Upper lobe of left lung (tissue), 6 donors: ENCODE data around the gene LYSET. TPM values are rescaled to one million over a fixed set of nuclear protein-coding genes. Genes with fewer than 3 reads are reported as not detected.

Source experiments
- ATAC-seq, 2 donors: fragments of 200-7000 bp; cut with Tn5 transposase; one replicate each; pipeline ENCODE4 v1.9.1; 2022; ENCODE audit warnings: mild to moderate bottlenecking in 2 of 2, moderate library complexity in 2 of 2; ENCODE audit not compliant: low FRiP score in 2 of 2
- DNase-seq, 2 donors: peaks; one replicate each; pipeline ENCODE4 v3.0.0-alpha.2; 2019 to 2020
- H3K27ac ChIP-seq, 4 donors: fragments of 200-600 bp; sonication (generic); one replicate each; pipeline ENCODE4 v1.5.1; 2016 to 2019
- H3K27me3 ChIP-seq, 4 donors: fragments of 200-600 bp; sonication (generic); one replicate each; pipeline ENCODE4 v1.5.1; 2017 to 2019
- H3K36me3 ChIP-seq, 4 donors: fragments of 200-600 bp; sonication (generic); one replicate each; pipeline ENCODE4 v1.5.1; 2016 to 2019
- H3K4me1 ChIP-seq, 4 donors: fragments of 200-600 bp; sonication (generic); one replicate each; pipeline ENCODE4 v1.5.1; 2018 to 2019
- H3K4me3 ChIP-seq, 4 donors: fragments of 200-600 bp; sonication (generic); one replicate each; pipeline ENCODE4 v1.5.1; 2017 to 2019; ENCODE audit warnings: mild to moderate bottlenecking in 2 of 4, moderate library complexity in 1 of 4
- H3K9me3 ChIP-seq, 4 donors: fragments of 200-600 bp; sonication (generic); one replicate each; pipeline ENCODE4 v1.5.1; 2018 to 2019
- CTCF ChIP-seq, 6 experiments: fragments of 450-650 bp in 4 of 6; fragments of 200-600 bp in 2 of 6; sonication (generic) in 2 of 6; IDR thresholded peaks; one replicate each; pipeline ENCODE4 v1.5.1; 2016 to 2019; ENCODE audit warnings: antibody characterized with exemption in 6 of 6
- EP300 ChIP-seq, 4 donors: sonication (generic); formaldehyde crosslinking; IDR thresholded peaks; one replicate each; pipeline ENCODE4 v1.5.1; 2017; ENCODE audit warnings: antibody characterized with exemption in 4 of 4, control low read depth in 2 of 4
- POLR2A ChIP-seq, 4 donors: fragments of 450-650 bp; IDR thresholded peaks; one replicate each; pipeline ENCODE4 v1.5.1; 2016 to 2017; ENCODE audit warnings: antibody characterized with exemption in 4 of 4, mild to moderate bottlenecking in 2 of 4
- POLR2AphosphoS5 ChIP-seq, 2 donors: sonication (generic); formaldehyde crosslinking; IDR thresholded peaks; one replicate each; pipeline ENCODE4 v1.5.1; 2017; ENCODE audit warnings: antibody characterized with exemption in 2 of 2
- WGBS, 2 donors: methylation state at CpG; one replicate each; pipeline ENCODE4 v1.1.5; 2017 to 2018; 5-methylcytosine and 5-hydroxymethylcytosine counted together
- total RNA-seq, 6 donors: library from RNA; depleted of rRNA in 4 of 6; stranded (reverse); fragments of >200 nt in 4 of 6; gene quantifications; one replicate each; pipeline versions ENCODE4 v1.1.0 to v1.2.1, GENCODE V29; 2016 to 2021
- donor health status: DM: no; HTN: no; CAD: no; lungs with moderate emphysema.
- donor health status: DM: no; HTN: yes; CAD: no; lungs with severe emphysema.

Gene LYSET
- total RNA-seq, 6 donors from 2014 or later, result 2.6 to 32.1 (median 18.0) TPM

DNA sequence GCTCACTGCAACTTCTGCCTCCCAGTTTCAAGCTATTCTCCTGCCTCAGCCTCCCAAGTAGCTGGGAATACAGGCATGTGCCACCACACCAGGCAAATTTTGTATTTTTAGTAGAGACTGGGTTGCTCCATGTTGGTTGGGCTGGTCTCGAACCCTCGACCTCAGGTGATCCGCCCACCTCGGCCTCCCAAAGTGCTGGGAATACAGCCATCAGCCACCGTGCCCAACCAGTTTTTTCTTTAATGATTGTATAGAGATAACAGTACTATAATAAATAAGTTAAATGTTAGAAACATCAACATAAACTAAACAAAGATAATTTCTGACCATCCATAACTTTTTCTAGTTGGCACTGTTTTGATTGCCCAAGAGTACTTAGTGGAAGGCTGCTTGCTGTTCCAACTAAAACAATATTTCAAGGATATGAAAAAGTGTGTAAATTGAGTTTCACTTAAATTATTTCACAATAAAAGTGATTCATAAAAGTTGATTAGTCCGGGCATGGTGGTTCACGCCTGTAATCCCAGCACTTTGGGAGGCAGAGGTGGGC, 16.1 kb downstream of the LYSET start:
- ATAC-seq (no peak), DNase-seq (no peak)
- WGBS, 2 donors, result 81 to 92% methylated on average over 7 of the region's 7 CpGs
- no peak overlapping the region for H3K27ac ChIP-seq
- no peaks in the 10 kb centered on the region for H3K36me3 ChIP-seq
- TF ChIP-seq EP300 (IDR thresholded peaks at IDR 0.05) (no peak), CTCF (IDR thresholded peaks at IDR 0.05) (no peak), POLR2A (IDR thresholded peaks at IDR 0.05) (no peak), POLR2AphosphoS5 (IDR thresholded peaks at IDR 0.05) (no peak)
- no peaks in the 10 kb centered on the region for H3K9me3 ChIP-seq
- H3K27me3 ChIP-seq, result no peaks in the 10 kb centered on the region
- H3K4me1 ChIP-seq, result peaks cover 10 to 15% (median 11%) of the 10 kb centered on the region in 4 donors
- no peak overlapping the region for H3K4me3 ChIP-seq

DNA sequence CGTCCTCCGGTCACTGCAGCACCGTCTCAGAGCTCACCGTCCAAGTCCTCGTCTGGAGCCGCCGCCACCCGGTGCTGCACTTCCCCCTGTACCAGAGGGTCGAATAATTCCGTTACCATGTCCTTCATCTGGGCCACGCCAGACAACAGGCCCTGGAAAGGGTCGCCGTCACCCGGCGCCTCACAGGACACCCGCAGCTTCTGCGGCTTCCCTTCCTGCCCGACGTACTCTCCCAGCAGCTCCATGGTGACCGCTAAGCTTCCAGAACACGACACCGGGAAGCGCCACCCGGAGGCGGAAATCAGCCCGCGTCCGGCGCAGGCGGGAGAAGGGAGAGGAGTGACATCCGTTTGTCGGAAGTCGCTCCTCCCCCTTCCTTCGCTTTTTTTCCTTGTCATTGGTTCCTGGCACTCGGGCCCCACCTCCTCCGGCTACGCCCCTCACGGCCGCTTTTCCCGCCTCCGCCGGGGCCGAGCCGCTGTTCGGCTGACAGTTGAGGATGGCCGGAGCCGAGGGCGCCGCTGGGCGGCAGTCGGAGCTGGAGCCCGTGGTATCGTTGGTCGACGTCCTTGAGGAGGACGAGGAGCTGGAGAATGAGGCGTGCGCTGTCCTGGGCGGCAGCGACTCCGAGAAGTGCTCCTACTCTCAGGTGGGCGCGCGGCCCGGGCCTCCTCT, 21.8 kb downstream of the LYSET start, which contains the start of the genes GON7 and UBR7:
TSS of gene GON7 (minus strand) at position 273 of the 675 bp plus-strand sequence. CDS start at position 245, 28 bp downstream.
TSS of gene UBR7 (plus strand) at position 464 of the 675 bp plus-strand sequence. CDS start at position 500, 36 bp downstream.
- peak; percentile 99 for ATAC-seq
- TF ChIP-seq EP300 (IDR thresholded peaks at IDR 0.05) (peak in 2 of 4 donors; percentile 44 to 78), POLR2A (IDR thresholded peaks at IDR 0.05) (peak in 2 of 4 donors; percentile 66 to 84), POLR2AphosphoS5 (IDR thresholded peaks at IDR 0.05) (peak; percentile 90 to 94), CTCF (IDR thresholded peaks at IDR 0.05) (peak in 4 of 6 experiments; percentile 42 to 63 (median 50))
- peaks cover 2 to 15% (median 5%) of the 10 kb centered on the region in 4 donors for H3K36me3 ChIP-seq
- 0% methylated on average over 14 to 65 of the region's 65 CpGs for WGBS, 2 donors
- DNase-seq, result peak; percentile 97
- peaks cover 21 to 40% (median 26%) of the 10 kb centered on the region in 4 donors for H3K4me1 ChIP-seq
- no peaks in the 10 kb centered on the region for H3K9me3 ChIP-seq
- H3K4me3 ChIP-seq, result peak within 1 kb of the TSS; percentile 69 to 99 (median 86)
- no peaks in the 10 kb centered on the region for H3K27me3 ChIP-seq
- H3K27ac ChIP-seq, result peak within 1 kb of the TSS; percentile 81 to 93 (median 88)

- H3K4me3 ChIP-seq, result peak overlapping the region; percentile 69 to 99 (median 86)
- H3K27me3 ChIP-seq, result no peaks in the 10 kb centered on the region
- peaks cover 21 to 40% (median 26%) of the 10 kb centered on the region in 4 donors for H3K4me1 ChIP-seq
- DNase-seq (peak in 1 of 2 donors; percentile 51), ATAC-seq (peak; percentile 84 to 88)
- no peaks in the 10 kb centered on the region for H3K9me3 ChIP-seq
- TF ChIP-seq POLR2AphosphoS5 (IDR thresholded peaks at IDR 0.05) (no peak), CTCF (IDR thresholded peaks at IDR 0.05) (peak in 2 of 6 experiments; percentile 40 to 42), EP300 (IDR thresholded peaks at IDR 0.05) (no peak)
- 0 to 1% methylated on average over 20 to 23 of the region's 23 CpGs for WGBS, 2 donors
- peaks cover 8 to 23% (median 13%) of the 10 kb centered on the region in 4 donors for H3K36me3 ChIP-seq
- H3K27ac ChIP-seq, result peak overlapping the region; percentile 81 to 93 (median 88)
Observed at GRCh38 chr14:93207468-93208308, 22.6 kb downstream of the LYSET start.

GRCh38 chr14:93212432-93212831, 27.3 kb downstream of the LYSET start:
- H3K4me3 ChIP-seq, result no peak overlapping the region
- no peak for DNase-seq
- ATAC-seq, result no peak
- H3K4me1 ChIP-seq, result peaks cover 8 to 21% (median 13%) of the 10 kb centered on the region in 4 donors
- no peaks in the 10 kb centered on the region for H3K27me3 ChIP-seq
- 74 to 85% methylated on average over 3 of the region's 3 CpGs for whole genome bisulfite sequencing, 2 donors
- no peaks in the 10 kb centered on the region for H3K9me3 ChIP-seq
- TF ChIP-seq CTCF (IDR thresholded peaks at IDR 0.05) (no peak), POLR2A (IDR thresholded peaks at IDR 0.05) (no peak), POLR2AphosphoS5 (IDR thresholded peaks at IDR 0.05) (no peak), EP300 (IDR thresholded peaks at IDR 0.05) (no peak)
- no peak overlapping the region for H3K27ac ChIP-seq
- peaks cover 20 to 68% (median 48%) of the 10 kb centered on the region in 4 donors for H3K36me3 ChIP-seq
